HepG2 (cell line): Measurements from ENCODE around the gene IKZF3. TPM values are rescaled to one million over a fixed set of nuclear protein-coding genes. Genes with fewer than 3 reads are reported as not detected.
A peak's percentile ranks its signal among the peaks of the same experiment; 100 is the strongest.

ENCODE experiments used
- CHD2 ChIP-seq: IDR thresholded peaks from 2 replicates; pipeline ENCODE4 v1.6.1; 2011; ENCODE audit warnings: low read depth, low read length, improper control_type of control experiment
- FOSL2 ChIP-seq: sonication (generic); formaldehyde crosslinking; IDR thresholded peaks from 2 replicates; pipeline ENCODE4 v1.4.0; 2020; ENCODE audit warnings: missing genetic modification reagents
- FOXA1 ChIP-seq, 2 experiments: fragments of 450-650 bp in 1 of 2; sonication (generic) in 1 of 2; formaldehyde crosslinking in 1 of 2; IDR thresholded peaks; 2 replicates each; pipeline versions ENCODE4 v1.4.0 to v1.6.1; 2016 to 2020; ENCODE audit warnings: missing genetic modification reagents in 1 of 2
- FOXC1 ChIP-seq: sonication (generic); formaldehyde crosslinking; IDR thresholded peaks from 2 replicates; pipeline ENCODE4 v1.8.0; 2022; ENCODE audit warnings: mild to moderate bottlenecking, missing genetic modification reagents, borderline replicate concordance
- FOXK1 ChIP-seq: sonication (generic); formaldehyde crosslinking; IDR thresholded peaks from 2 replicates; pipeline ENCODE4 v1.4.0; 2020; ENCODE audit warnings: low read depth, missing genetic modification reagents, borderline replicate concordance
- GTF3A ChIP-seq: sonication (generic); formaldehyde crosslinking; conservative IDR thresholded peaks from 2 replicates; pipeline ENCODE4 v1.4.0; 2020; ENCODE audit warnings: mild to moderate bottlenecking, missing genetic modification reagents
- ISL2 ChIP-seq: sonication (generic); formaldehyde crosslinking; IDR thresholded peaks from 2 replicates; pipeline ENCODE4 v1.5.0; 2020; ENCODE audit warnings: missing genetic modification reagents
- MED8 ChIP-seq: sonication (generic); formaldehyde crosslinking; IDR thresholded peaks from 2 replicates; pipeline ENCODE4 v1.8.1; 2023; ENCODE audit warnings: mild to moderate bottlenecking, missing genetic modification reagents; ENCODE audit not compliant: insufficient replicate concordance
- PHF21A ChIP-seq: sonication (generic); formaldehyde crosslinking; IDR thresholded peaks from 2 replicates; pipeline ENCODE4 v1.5.0; 2020; ENCODE audit warnings: mild to moderate bottlenecking, missing genetic modification reagents
- SSRP1 ChIP-seq: IDR thresholded peaks from 2 replicates; pipeline ENCODE4 v1.6.1; 2016; ENCODE audit warnings: control low read depth
- ZBTB10 ChIP-seq: sonication (generic); formaldehyde crosslinking; IDR thresholded peaks from 2 replicates; pipeline ENCODE4 v1.4.0; 2020; ENCODE audit warnings: missing genetic modification reagents, borderline replicate concordance
- ZBTB39 ChIP-seq: sonication (generic); formaldehyde crosslinking; IDR thresholded peaks from 2 replicates; pipeline ENCODE4 v1.5.0; 2020; ENCODE audit warnings: missing genetic modification reagents
- ZFYVE20 ChIP-seq: sonication (generic); formaldehyde crosslinking; IDR thresholded peaks from 2 replicates; pipeline ENCODE4 v1.8.0; 2023; ENCODE audit warnings: low read depth, mild to moderate bottlenecking, moderate library complexity, missing genetic modification reagents, borderline replicate concordance
- ZIK1 ChIP-seq: sonication (generic); formaldehyde crosslinking; IDR thresholded peaks from 2 replicates; pipeline ENCODE4 v1.5.0; 2020; ENCODE audit warnings: mild to moderate bottlenecking, low read depth, missing genetic modification reagents, borderline replicate concordance
- ZNF580 ChIP-seq: IDR thresholded peaks from 2 replicates; pipeline ENCODE4 v1.6.1; 2016; ENCODE audit warnings: low read depth, borderline replicate concordance
- ZNF674 ChIP-seq: sonication (generic); formaldehyde crosslinking; IDR thresholded peaks from 2 replicates; pipeline ENCODE4 v1.5.0; 2020; ENCODE audit warnings: low read depth, mild to moderate bottlenecking, missing genetic modification reagents
- ZNF75D ChIP-seq: sonication (generic); formaldehyde crosslinking; IDR thresholded peaks from 2 replicates; pipeline ENCODE4 v1.8.1; 2023; ENCODE audit warnings: missing genetic modification reagents, mild to moderate bottlenecking, borderline replicate concordance
- ZSCAN29 ChIP-seq: sonication (generic); formaldehyde crosslinking; conservative IDR thresholded peaks from 2 replicates; pipeline ENCODE4 v1.4.0; 2020; ENCODE audit warnings: mild to moderate bottlenecking, missing genetic modification reagents
- polyA plus RNA-seq, 8 experiments: library from polyadenylated mRNA; depleted of rRNA in 3 of 8; stranded (reverse) in 7 of 8; unstranded in 1 of 8; fragments of >200 nt; fragmentation: Illumina TruSeq in 4 of 8; extraction: Trizol in 4 of 8; gene quantifications; 2 replicates each; pipeline versions ENCODE4 v1.2.1 to v1.2.3, GENCODE V29; 2011 to 2016; ENCODE audit warnings: low read depth in 4 of 8, missing spikeins in 1 of 8, mixed read lengths in 1 of 8; ENCODE audit not compliant: insufficient read depth in 1 of 8
- total RNA-seq, 5 experiments: library from RNA; depleted of rRNA; stranded (reverse); fragments of >200 nt; fragmentation: Illumina TruSeq; extraction: Trizol; gene quantifications; 2 replicates each; pipeline ENCODE4 v1.2.3, GENCODE V29; 2016; ENCODE audit warnings: low read depth in 1 of 5
- TF ChIP-seq, protein P1 (sequence below): sonication (generic); formaldehyde crosslinking; IDR thresholded peaks from 2 replicates; pipeline ENCODE4 v1.4.0; 2020; ENCODE audit warnings: missing genetic modification reagents, low read depth, mild to moderate bottlenecking, borderline replicate concordance
- TF ChIP-seq, protein P2 (sequence below): sonication (generic); formaldehyde crosslinking; IDR thresholded peaks from 2 replicates; pipeline ENCODE4 v1.4.0; 2020; ENCODE audit warnings: missing genetic modification reagents, borderline replicate concordance

Gene IKZF3
- total and polyA plus RNA-seq, 2 of the 13 experiments (the other 11 are each of a cell fraction or from before 2014, with no cell fraction given), result not detected

GRCh38 chr17:39730095-39730921 lies 133.8 kb downstream of the IKZF3 start, which contains the start of gene MIEN1 (continued):
- TF ChIP-seq FOSL2 (CRISPR knock-in tag), result peak; percentile 80
- TF ChIP-seq FOXC1 (CRISPR knock-in tag), result peak; percentile 97
- no peak for TF ChIP-seq ZNF75D (CRISPR knock-in tag)
- TF ChIP-seq, protein P1, sequence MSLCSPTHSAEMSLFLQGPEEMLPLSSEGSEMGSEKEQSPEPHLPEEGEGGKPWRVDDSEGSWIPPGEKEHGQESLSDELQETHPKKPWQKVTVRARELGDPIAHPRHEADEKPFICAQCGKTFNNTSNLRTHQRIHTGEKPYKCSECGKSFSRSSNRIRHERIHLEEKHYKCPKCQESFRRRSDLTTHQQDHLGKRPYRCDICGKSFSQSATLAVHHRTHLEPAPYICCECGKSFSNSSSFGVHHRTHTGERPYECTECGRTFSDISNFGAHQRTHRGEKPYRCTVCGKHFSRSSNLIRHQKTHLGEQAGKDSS (CRISPR knock-in tag), result peak; percentile 68; the same call in 1 of the 2 replicates
- TF ChIP-seq ZNF674 (CRISPR knock-in tag), result no peak
- peak; percentile 23; the same call in 1 of the 2 replicates for TF ChIP-seq ZIK1 (CRISPR knock-in tag)
- peak; percentile 75; the same call in 1 of the 2 replicates for TF ChIP-seq GTF3A
- TF ChIP-seq PHF21A (CRISPR knock-in tag), result peak; percentile 47
- TF ChIP-seq ZFYVE20 (CRISPR knock-in tag), result no peak
- no peak; the same call in 1 of the 2 replicates for TF ChIP-seq ZSCAN29
- peak; percentile 96 for TF ChIP-seq ZNF580 (CRISPR knock-in tag)
- peak; percentile 26; the same call in 1 of the 2 replicates for TF ChIP-seq CHD2
- peak; percentile 95 for TF ChIP-seq ZBTB39
- TF ChIP-seq FOXA1 (IDR thresholded peaks at IDR 0.05), result no peak
- peak; percentile 40 for TF ChIP-seq FOXA1 (CRISPR knock-in tag; IDR thresholded peaks at IDR 0.05)
- TF ChIP-seq MED8 (CRISPR knock-in tag), result no peak
- peak; percentile 75 for TF ChIP-seq ZBTB10 (CRISPR knock-in tag)
- TF ChIP-seq, protein P2, sequence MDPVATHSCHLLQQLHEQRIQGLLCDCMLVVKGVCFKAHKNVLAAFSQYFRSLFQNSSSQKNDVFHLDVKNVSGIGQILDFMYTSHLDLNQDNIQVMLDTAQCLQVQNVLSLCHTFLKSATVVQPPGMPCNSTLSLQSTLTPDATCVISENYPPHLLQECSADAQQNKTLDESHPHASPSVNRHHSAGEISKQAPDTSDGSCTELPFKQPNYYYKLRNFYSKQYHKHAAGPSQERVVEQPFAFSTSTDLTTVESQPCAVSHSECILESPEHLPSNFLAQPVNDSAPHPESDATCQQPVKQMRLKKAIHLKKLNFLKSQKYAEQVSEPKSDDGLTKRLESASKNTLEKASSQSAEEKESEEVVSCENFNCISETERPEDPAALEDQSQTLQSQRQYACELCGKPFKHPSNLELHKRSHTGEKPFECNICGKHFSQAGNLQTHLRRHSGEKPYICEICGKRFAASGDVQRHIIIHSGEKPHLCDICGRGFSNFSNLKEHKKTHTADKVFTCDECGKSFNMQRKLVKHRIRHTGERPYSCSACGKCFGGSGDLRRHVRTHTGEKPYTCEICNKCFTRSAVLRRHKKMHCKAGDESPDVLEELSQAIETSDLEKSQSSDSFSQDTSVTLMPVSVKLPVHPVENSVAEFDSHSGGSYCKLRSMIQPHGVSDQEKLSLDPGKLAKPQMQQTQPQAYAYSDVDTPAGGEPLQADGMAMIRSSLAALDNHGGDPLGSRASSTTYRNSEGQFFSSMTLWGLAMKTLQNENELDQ (CRISPR knock-in tag), result no peak
- no peak for TF ChIP-seq SSRP1 (CRISPR knock-in tag)
- TF ChIP-seq FOXK1 (CRISPR knock-in tag), result peak; percentile 80; the same call in 1 of the 2 replicates
- TF ChIP-seq ISL2, result peak; percentile 78
